Liver (tissue), 9 donors: ENCODE results near the gene GLIS1. TPM values are rescaled to one million over a fixed set of nuclear protein-coding genes. Genes with fewer than 3 reads are reported as not detected.

ENCODE experiments used
- DNase-seq: peaks from one replicate; pipeline ENCODE4 v3.0.0-alpha.2; 2017; ENCODE audit warnings: low spot score
- H3K27ac ChIP-seq, 2 donors: one replicate each; pipeline ENCODE4 v1.7.0; 2013; ENCODE audit warnings: inconsistent platforms in 2 of 2, low read length in 2 of 2, control low read depth in 1 of 2, low read depth in 1 of 2, mild to moderate bottlenecking in 1 of 2
- H3K27me3 ChIP-seq, 4 donors: one replicate each; pipeline versions ENCODE4 v1.6.1 to v1.7.0; 2013; ENCODE audit warnings: low read length in 3 of 4, inconsistent platforms in 1 of 4, mild to moderate bottlenecking in 1 of 4, moderate library complexity in 1 of 4; ENCODE audit not compliant: control insufficient read depth in 4 of 4, insufficient read depth in 4 of 4
- H3K36me3 ChIP-seq, 4 donors: one replicate each; pipeline versions ENCODE4 v1.6.1 to v1.7.0; 2013; ENCODE audit warnings: low read length in 3 of 4, mild to moderate bottlenecking in 3 of 4, low read depth in 1 of 4, moderate library complexity in 1 of 4; ENCODE audit not compliant: control insufficient read depth in 4 of 4, insufficient read depth in 3 of 4
- H3K4me1 ChIP-seq, 4 donors: one replicate each; pipeline versions ENCODE4 v1.6.1 to v1.7.0; 2013; ENCODE audit warnings: low read length in 3 of 4, mild to moderate bottlenecking in 3 of 4, moderate library complexity in 1 of 4; ENCODE audit not compliant: control insufficient read depth in 4 of 4, insufficient read depth in 4 of 4
- H3K4me3 ChIP-seq, 3 donors: one replicate each; pipeline versions ENCODE4 v1.6.1 to v1.7.0; 2013; ENCODE audit warnings: low read length in 3 of 3, control low read depth in 1 of 3, low read depth in 1 of 3, mild to moderate bottlenecking in 1 of 3
- H3K9ac ChIP-seq, 2 donors: one replicate each; pipeline ENCODE4 v1.7.0; 2013; ENCODE audit warnings: low read length in 2 of 2, mild to moderate bottlenecking in 2 of 2, moderate library complexity in 2 of 2, control low read depth in 1 of 2, low read depth in 1 of 2
- H3K9me3 ChIP-seq, 4 donors: one replicate each; pipeline versions ENCODE4 v1.6.1 to v1.7.0; 2013; ENCODE audit warnings: low read length in 3 of 4; ENCODE audit not compliant: control insufficient read depth in 4 of 4
- CTCF ChIP-seq: fragments of 150-350 bp; IDR thresholded peaks from 2 replicates; pipeline ENCODE4 v1.5.1; 2017; ENCODE audit warnings: improper control_type of control experiment, low read depth, low read length; ENCODE audit not compliant: missing input control
- EGR1 ChIP-seq, 2 donors: IDR thresholded peaks; 2 replicates each; pipeline ENCODE4 v1.6.1; 2016 to 2018; ENCODE audit warnings: antibody characterized with exemption in 2 of 2, low read depth in 2 of 2
- FOXA1 ChIP-seq: IDR thresholded peaks from 2 replicates; pipeline ENCODE4 v1.6.1; 2016; ENCODE audit warnings: antibody characterized with exemption
- FOXA2 ChIP-seq: IDR thresholded peaks from 2 replicates; pipeline ENCODE4 v1.6.1; 2016; ENCODE audit warnings: antibody characterized with exemption
- GABPA ChIP-seq, 2 donors: IDR thresholded peaks in 1 of 2; conservative IDR thresholded peaks in 1 of 2; 2 replicates each; pipeline ENCODE4 v1.6.1; 2016; ENCODE audit warnings: antibody characterized with exemption in 2 of 2, mild to moderate bottlenecking in 1 of 2, moderate library complexity in 1 of 2
- HNF4A ChIP-seq, 2 donors: conservative IDR thresholded peaks; 2 replicates each; pipeline ENCODE4 v1.6.1; 2016; ENCODE audit warnings: antibody characterized with exemption in 2 of 2, mild to moderate bottlenecking in 2 of 2
- HNF4G ChIP-seq: IDR thresholded peaks from 2 replicates; pipeline ENCODE4 v1.6.1; 2016; ENCODE audit warnings: antibody characterized with exemption
- JUND ChIP-seq, 2 donors: IDR thresholded peaks; 2 replicates each; pipeline ENCODE4 v1.6.1; 2016; ENCODE audit warnings: antibody characterized with exemption in 2 of 2
- MAX ChIP-seq: IDR thresholded peaks from 2 replicates; pipeline ENCODE4 v1.6.1; 2016; ENCODE audit warnings: antibody characterized with exemption
- NR2F2 ChIP-seq: IDR thresholded peaks from 2 replicates; pipeline ENCODE4 v1.6.1; 2016; ENCODE audit warnings: antibody characterized with exemption
- RAD21 ChIP-seq, 2 donors: IDR thresholded peaks; 2 replicates each; pipeline ENCODE4 v1.6.1; 2016; ENCODE audit warnings: antibody characterized with exemption in 2 of 2, mild to moderate bottlenecking in 2 of 2
- REST ChIP-seq: IDR thresholded peaks from 2 replicates; pipeline ENCODE4 v1.6.1; 2016; ENCODE audit warnings: antibody characterized with exemption, mild to moderate bottlenecking
- RXRA ChIP-seq, 2 donors: IDR thresholded peaks; 2 replicates each; pipeline ENCODE4 v1.6.1; 2017 to 2018; ENCODE audit warnings: antibody characterized with exemption in 2 of 2, mild to moderate bottlenecking in 1 of 2
- SP1 ChIP-seq: IDR thresholded peaks from 2 replicates; pipeline ENCODE4 v1.6.1; 2018; ENCODE audit warnings: antibody characterized with exemption, mild to moderate bottlenecking
- TAF1 ChIP-seq: conservative IDR thresholded peaks from 2 replicates; pipeline ENCODE4 v1.6.1; 2016; ENCODE audit warnings: antibody characterized with exemption, mild to moderate bottlenecking
- YY1 ChIP-seq: IDR thresholded peaks from 2 replicates; pipeline ENCODE4 v1.6.1; 2016; ENCODE audit warnings: antibody characterized with exemption, mild to moderate bottlenecking
- ZBTB33 ChIP-seq: IDR thresholded peaks from 2 replicates; pipeline ENCODE4 v1.6.1; 2016; ENCODE audit warnings: antibody characterized with exemption
- WGBS: extraction: QIAGEN DNeasy Blood & Tissue Kit; methylation state at CpG from one replicate; pipeline ENCODE4 v1.1.7; 2013; 5-methylcytosine and 5-hydroxymethylcytosine counted together
- polyA plus RNA-seq, 2 donors: library from polyadenylated mRNA; stranded (reverse) in 1 of 2; unstranded in 1 of 2; fragments of 200-250 nt in 1 of 2; fragments of >200 nt in 1 of 2; fragmentation: Nextera tagmentation in 1 of 2; extraction: Ambion mirVana in 1 of 2; gene quantifications; one replicate each; pipeline versions ENCODE4 v1.2.1 to v1.2.3, GENCODE V29; 2013 to 2015
- total RNA-seq, 2 donors: library from RNA; depleted of rRNA; stranded (reverse); fragments of >200 nt; gene quantifications; one replicate each; pipeline ENCODE4 v1.2.3, GENCODE V29; 2014
- TF ChIP-seq, protein P1 (sequence below): IDR thresholded peaks from 2 replicates; pipeline ENCODE4 v1.6.1; 2016; ENCODE audit warnings: antibody characterized with exemption
- donor health status: healthy.
- donor health status: healthy.
- donor health status: healthy.
- donor health status: healthy.
- donor health status: healthy.

The GLIS1 gene
- total and polyA plus RNA-seq, 4 donors, result under 0.01 to 0.05 TPM; not detected in 2

- DNase-seq, result no peak
- Histone ChIP-seq H3K36me3 (no peaks in the 10 kb centered on the region), H3K27ac (no peak overlapping the region), H3K27me3 (peaks cover 0 to 10% (median 0%) of the 10 kb centered on the region in 4 donors), H3K9me3 (no peaks in the 10 kb centered on the region), H3K9ac (no peak overlapping the region), H3K4me3 (no peak overlapping the region), H3K4me1 (peaks cover 0 to 2% (median 1%) of the 10 kb centered on the region in 4 donors)
- WGBS, result 51% methylated on average over 3 of the region's 3 CpGs
- TF ChIP-seq HNF4G (no peak), HNF4A (conservative IDR thresholded peaks at IDR 0.05) (no peak), RAD21 (IDR thresholded peaks at IDR 0.05) (no peak), CTCF (no peak), JUND (IDR thresholded peaks at IDR 0.05) (no peak), YY1 (no peak), EGR1 (IDR thresholded peaks at IDR 0.05; ENCODE audit: low read depth in 2 of 2) (no peak), MAX (no peak), SP1 (no peak), RXRA (IDR thresholded peaks at IDR 0.05) (no peak), GABPA (IDR thresholded peaks at IDR 0.05 in 1 of 2, conservative IDR thresholded peaks at IDR 0.05 in 1 of 2) (no peak)
- TF ChIP-seq, protein P1, sequence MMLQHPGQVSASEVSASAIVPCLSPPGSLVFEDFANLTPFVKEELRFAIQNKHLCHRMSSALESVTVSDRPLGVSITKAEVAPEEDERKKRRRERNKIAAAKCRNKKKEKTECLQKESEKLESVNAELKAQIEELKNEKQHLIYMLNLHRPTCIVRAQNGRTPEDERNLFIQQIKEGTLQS, result no peak
These were observed 54.8 kb downstream of the GLIS1 start for GRCh38 chr1:53683986-53684740.

DNA sequence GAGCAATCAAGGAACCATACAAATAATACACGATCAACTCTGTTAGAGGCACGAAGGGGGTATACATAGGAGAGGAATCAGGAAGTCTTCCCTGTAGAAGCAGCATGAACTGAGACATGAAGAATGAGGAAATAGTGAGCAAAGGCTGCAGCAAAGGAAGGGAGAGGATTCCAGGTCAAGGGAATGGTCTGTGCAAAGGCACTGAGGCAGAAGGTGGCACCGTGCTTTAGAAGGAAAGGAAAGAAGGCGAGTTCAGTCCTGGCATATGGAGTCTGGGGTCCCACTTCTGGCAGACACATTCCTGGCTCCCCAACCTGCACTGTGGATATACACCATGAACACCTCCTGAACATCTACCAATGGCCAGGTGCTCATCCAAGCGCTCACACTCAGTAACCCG is 56.1 kb downstream of the GLIS1 start:
- 85% methylated on average over 6 of the region's 6 CpGs for WGBS

More for the DNA sequence above, 56.1 kb downstream of the GLIS1 start:
- no peak for DNase-seq
- Histone ChIP-seq H3K9ac (no peak overlapping the region), H3K9me3 (no peaks in the 10 kb centered on the region), H3K4me3 (no peak overlapping the region), H3K4me1 (peaks cover 0 to 2% (median 1%) of the 10 kb centered on the region in 4 donors), H3K27ac (no peak overlapping the region), H3K27me3 (peaks cover 0 to 10% (median 0%) of the 10 kb centered on the region in 4 donors), H3K36me3 (no peaks in the 10 kb centered on the region)
- TF ChIP-seq NR2F2 (no peak), JUND (IDR thresholded peaks at IDR 0.05) (no peak), GABPA (IDR thresholded peaks at IDR 0.05 in 1 of 2, conservative IDR thresholded peaks at IDR 0.05 in 1 of 2) (no peak), RXRA (IDR thresholded peaks at IDR 0.05) (no peak), MAX (no peak), HNF4A (conservative IDR thresholded peaks at IDR 0.05) (no peak), FOXA1 (no peak), FOXA2 (no peak), RAD21 (IDR thresholded peaks at IDR 0.05) (no peak), REST (no peak), SP1 (no peak), CTCF (no peak), EGR1 (IDR thresholded peaks at IDR 0.05; ENCODE audit: low read depth in 2 of 2) (no peak), TAF1 (no peak), ZBTB33 (no peak)
- TF ChIP-seq, protein P1, result no peak
